Prostate gland (tissue), 2 donors: ENCODE measurements around the gene TCERG1L. TPM values are rescaled to one million over a fixed set of nuclear protein-coding genes. Genes with fewer than 3 reads are reported as not detected.

Source experiments
- DNase-seq: peaks from one replicate; pipeline ENCODE4 v3.0.0-alpha.2; 2019; ENCODE audit warnings: low spot score
- H3K27ac ChIP-seq, 2 donors: fragments of 200-600 bp; sonication (generic); 2 replicates each; pipeline ENCODE4 v1.5.1; 2017 to 2019
- H3K27me3 ChIP-seq: fragments of 200-600 bp; sonication (generic); replicated peaks from 2 replicates; pipeline ENCODE4 v1.5.1; 2019; ENCODE audit not compliant: insufficient read depth
- H3K36me3 ChIP-seq, 2 donors: fragments of 200-600 bp; sonication (generic); 1 replicate in 1 of 2; 2 replicates in 1 of 2; pipeline versions ENCODE4 v1.5.1 to v1.8.1; 2017 to 2019
- H3K4me1 ChIP-seq: fragments of 200-600 bp; sonication (generic); replicated peaks from 2 replicates; pipeline ENCODE4 v1.5.1; 2019
- H3K4me3 ChIP-seq, 2 donors: fragments of 200-600 bp; sonication (generic); 2 replicates each; pipeline ENCODE4 v1.5.1; 2017 to 2019
- H3K9me3 ChIP-seq: fragments of 200-600 bp; sonication (generic); 2 replicates; pipeline ENCODE4 v1.5.1; 2017
- POLR2A ChIP-seq: fragments of 450-650 bp; IDR thresholded peaks from one replicate; pipeline ENCODE4 v1.6.1; 2016; ENCODE audit warnings: antibody characterized with exemption, mild to moderate bottlenecking
- POLR2AphosphoS5 ChIP-seq: sonication (generic); formaldehyde crosslinking; IDR thresholded peaks from one replicate; pipeline ENCODE4 v1.6.1; 2017; ENCODE audit warnings: antibody characterized with exemption
- WGBS: methylation state at CpG from one replicate; pipeline ENCODE4 v1.1.5; 2018; 5-methylcytosine and 5-hydroxymethylcytosine counted together
- intact Hi-C: fragments of 100-400 bp; cut with DNase I; formaldehyde crosslinking; loops from one replicate; pipeline ENCODE4 v1.14.2; 2022
- total RNA-seq, 2 donors: library from RNA; depleted of rRNA; stranded (reverse); fragments of >200 nt; gene quantifications; one replicate each; pipeline ENCODE4 v1.1.0, GENCODE V29; 2016
- TF ChIP-seq, protein P1 (sequence below), 4 experiments: fragments of 200-600 bp in 2 of 4; fragments of 450-650 bp in 2 of 4; sonication (generic) in 2 of 4; IDR thresholded peaks; 1 replicate in 3 of 4; 2 replicates in 1 of 4; pipeline ENCODE4 v1.5.1; 2016 to 2019; ENCODE audit warnings: antibody characterized with exemption in 4 of 4, mild to moderate bottlenecking in 2 of 4, moderate library complexity in 2 of 4

The TCERG1L gene
- total RNA-seq, 2 donors from 2014 or later = 0.23 to 4.0 TPM

GRCh38 chr10:131279516-131279915 is 32.0 kb downstream of the TCERG1L start:
- Histone ChIP-seq H3K4me3 (no peak overlapping the region), H3K27me3 (no peaks in the 10 kb centered on the region), H3K9me3 (no peaks in the 10 kb centered on the region), H3K27ac (no peak overlapping the region), H3K4me1 (no peaks in the 10 kb centered on the region), H3K36me3 (no peaks in the 10 kb centered on the region)
- intact Hi-C loops = no loop called here
- TF ChIP-seq, protein P1, sequence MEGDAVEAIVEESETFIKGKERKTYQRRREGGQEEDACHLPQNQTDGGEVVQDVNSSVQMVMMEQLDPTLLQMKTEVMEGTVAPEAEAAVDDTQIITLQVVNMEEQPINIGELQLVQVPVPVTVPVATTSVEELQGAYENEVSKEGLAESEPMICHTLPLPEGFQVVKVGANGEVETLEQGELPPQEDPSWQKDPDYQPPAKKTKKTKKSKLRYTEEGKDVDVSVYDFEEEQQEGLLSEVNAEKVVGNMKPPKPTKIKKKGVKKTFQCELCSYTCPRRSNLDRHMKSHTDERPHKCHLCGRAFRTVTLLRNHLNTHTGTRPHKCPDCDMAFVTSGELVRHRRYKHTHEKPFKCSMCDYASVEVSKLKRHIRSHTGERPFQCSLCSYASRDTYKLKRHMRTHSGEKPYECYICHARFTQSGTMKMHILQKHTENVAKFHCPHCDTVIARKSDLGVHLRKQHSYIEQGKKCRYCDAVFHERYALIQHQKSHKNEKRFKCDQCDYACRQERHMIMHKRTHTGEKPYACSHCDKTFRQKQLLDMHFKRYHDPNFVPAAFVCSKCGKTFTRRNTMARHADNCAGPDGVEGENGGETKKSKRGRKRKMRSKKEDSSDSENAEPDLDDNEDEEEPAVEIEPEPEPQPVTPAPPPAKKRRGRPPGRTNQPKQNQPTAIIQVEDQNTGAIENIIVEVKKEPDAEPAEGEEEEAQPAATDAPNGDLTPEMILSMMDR (IDR thresholded peaks at IDR 0.05) = no peak
- TF ChIP-seq POLR2A = no peak
- no peak for TF ChIP-seq POLR2AphosphoS5
- no peak for DNase-seq
- WGBS = 86% methylated on average over 9 of the region's 9 CpGs

DNA sequence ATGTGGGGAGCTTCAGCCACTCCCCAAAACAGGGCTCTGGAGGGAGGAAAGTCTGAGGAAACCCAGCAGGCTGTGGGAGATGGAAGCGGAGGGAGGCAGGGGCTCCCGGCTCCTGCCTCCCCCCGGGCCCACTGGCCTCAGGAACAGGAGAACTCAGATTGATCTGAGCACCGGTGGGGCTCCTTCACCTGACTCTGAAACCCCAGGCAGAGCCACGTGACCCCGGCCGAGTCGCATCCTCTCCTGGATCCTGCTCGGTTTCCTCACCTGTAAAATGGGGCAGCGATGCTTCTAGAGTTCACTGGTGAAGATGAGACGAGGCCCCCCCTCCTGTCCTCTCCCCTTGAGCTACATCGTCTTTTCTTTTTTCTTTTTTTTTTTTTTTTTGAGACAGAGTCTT is 33.6 kb downstream of the TCERG1L start:
- Histone ChIP-seq H3K4me1 (no peaks in the 10 kb centered on the region), H3K36me3 (no peaks in the 10 kb centered on the region), H3K27ac (no peak overlapping the region), H3K4me3 (no peak overlapping the region), H3K27me3 (no peaks in the 10 kb centered on the region), H3K9me3 (no peaks in the 10 kb centered on the region)
- TF ChIP-seq, protein P1 (IDR thresholded peaks at IDR 0.05) = no peak
- TF ChIP-seq POLR2A (no peak), POLR2AphosphoS5 (no peak)
- intact Hi-C loops = no loop called here
- DNase-seq = no peak
- 94% methylated on average over 12 of the region's 12 CpGs for WGBS

GRCh38 chr10:131277278-131277677 is 34.2 kb downstream of the TCERG1L start:
- intact Hi-C loops = no loop called here
- Histone ChIP-seq H3K27ac (no peak overlapping the region), H3K36me3 (no peaks in the 10 kb centered on the region), H3K9me3 (no peaks in the 10 kb centered on the region), H3K27me3 (no peaks in the 10 kb centered on the region), H3K4me1 (no peaks in the 10 kb centered on the region), H3K4me3 (no peak overlapping the region)
- no peak for DNase-seq
- 75% methylated on average over 12 of the region's 12 CpGs for WGBS
- TF ChIP-seq, protein P1 (IDR thresholded peaks at IDR 0.05) = no peak
- TF ChIP-seq POLR2A (no peak), POLR2AphosphoS5 (no peak)

DNA sequence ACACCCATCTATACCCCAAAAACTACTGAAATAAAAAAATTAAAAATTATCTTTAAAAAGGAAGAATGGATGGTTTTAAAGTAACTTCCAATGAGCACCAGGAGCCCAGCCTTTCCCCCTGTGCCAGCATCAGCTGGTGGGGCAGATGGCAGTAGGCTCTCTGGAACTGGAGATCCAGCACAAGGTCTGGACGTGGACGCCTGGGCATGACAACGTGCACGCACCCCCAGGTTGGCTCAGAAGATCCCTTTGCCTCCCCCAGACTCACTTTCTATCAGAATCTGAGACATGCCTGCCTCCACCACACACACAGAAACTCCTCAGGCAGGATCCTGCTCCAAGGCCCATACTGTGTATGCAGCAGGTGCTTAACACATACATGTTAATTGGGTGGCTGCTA is 35.8 kb downstream of the TCERG1L start:
- intact Hi-C loops = no loop called here
- WGBS = 93% methylated on average over 4 of the region's 4 CpGs
- TF ChIP-seq POLR2AphosphoS5 = no peak
- TF ChIP-seq POLR2A = no peak
- TF ChIP-seq, protein P1 (IDR thresholded peaks at IDR 0.05) = no peak
- DNase-seq = no peak
- Histone ChIP-seq H3K4me3 (no peak overlapping the region), H3K9me3 (no peaks in the 10 kb centered on the region), H3K36me3 (no peaks in the 10 kb centered on the region), H3K27me3 (no peaks in the 10 kb centered on the region), H3K27ac (no peak overlapping the region), H3K4me1 (no peaks in the 10 kb centered on the region)

- TF ChIP-seq POLR2A (no peak), POLR2AphosphoS5 (no peak)
- TF ChIP-seq, protein P1 (IDR thresholded peaks at IDR 0.05) = no peak
- intact Hi-C loops = no loop called here
- H3K4me3 ChIP-seq = no peak overlapping the region
- no peaks in the 10 kb centered on the region for H3K27me3 ChIP-seq
- H3K27ac ChIP-seq = no peak overlapping the region
- no peaks in the 10 kb centered on the region for H3K4me1 ChIP-seq
- DNase-seq = no peak
- H3K9me3 ChIP-seq = no peaks in the 10 kb centered on the region
- 90% methylated on average over 4 of the region's 5 CpGs for WGBS
- H3K36me3 ChIP-seq = no peaks in the 10 kb centered on the region
Observed at GRCh38 chr10:131274883-131275282, 36.6 kb downstream of the TCERG1L start.
